B cell (primary cell): ENCODE measurements around the gene RPTOR. TPM values are rescaled to one million over a fixed set of nuclear protein-coding genes. Genes with fewer than 3 reads are reported as not detected.

Experiments
- ATAC-seq: fragments of 200-7000 bp; cut with Tn5 transposase; one replicate; pipeline ENCODE4 v1.10.0; 2021; ENCODE audit warnings: low read depth, mild to moderate bottlenecking, moderate number of reproducible peaks, moderate library complexity
- CTCF ChIA-PET: fragments of 350-600 bp; sonication (Branson Sonifier 250); formaldehyde crosslinking; loops from one replicate; lab custom pipeline; 2021; ENCODE audit warnings: antibody characterized with exemption, inconsistent platforms; lab: Charles Lee
- POLR2A ChIA-PET: fragments of 350-600 bp; sonication (Branson Sonifier 250); formaldehyde crosslinking; loops from one replicate; lab custom pipeline; 2021; ENCODE audit warnings: antibody characterized with exemption; lab: Charles Lee
- DNase-seq: peaks from one replicate; pipeline ENCODE4 v3.0.0; 2013
- H2AFZ ChIP-seq: 2 replicates; pipeline ENCODE4 v1.6.1; 2012; ENCODE audit warnings: mild to moderate bottlenecking, low read depth, low read length; ENCODE audit not compliant: insufficient read depth, poor library complexity, severe bottlenecking
- H3K27ac ChIP-seq, 2 donors: 1 replicate in 1 of 2; 2 replicates in 1 of 2; pipeline ENCODE4 v1.5.1; 2012 to 2013; ENCODE audit warnings: low read length in 2 of 2, mild to moderate bottlenecking in 2 of 2, moderate library complexity in 1 of 2
- H3K27me3 ChIP-seq, 4 experiments: fragments of 200-600 bp in 1 of 4; sonication (generic) in 1 of 4; replicated peaks in 1 of 4; 1 replicate in 2 of 4; 2 replicates in 2 of 4; pipeline versions ENCODE4 v1.6.1 to v1.7.0; 2013 to 2016; ENCODE audit warnings: low read length in 3 of 4, mild to moderate bottlenecking in 2 of 4, mixed read lengths in 1 of 4, moderate library complexity in 1 of 4; ENCODE audit not compliant: insufficient read depth in 4 of 4, control insufficient read depth in 3 of 4; ENCODE audit errors: control extremely low read depth in 1 of 4
- H3K36me3 ChIP-seq, 2 experiments: replicated peaks in 1 of 2; 1 replicate in 1 of 2; 2 replicates in 1 of 2; pipeline versions ENCODE4 v1.6.1 to v1.7.1; 2013; ENCODE audit warnings: low read length in 1 of 2; ENCODE audit not compliant: insufficient read depth in 2 of 2, control insufficient read depth in 1 of 2; ENCODE audit errors: control extremely low read depth in 1 of 2, extremely low read depth in 1 of 2
- H3K4me1 ChIP-seq, 2 donors: fragments of 200-600 bp in 1 of 2; sonication (generic) in 1 of 2; 1 replicate in 1 of 2; 2 replicates in 1 of 2; pipeline versions ENCODE4 v1.5.1 to v1.6.1; 2013 to 2017; ENCODE audit warnings: low read length in 2 of 2; ENCODE audit not compliant: control insufficient read depth in 2 of 2, insufficient read depth in 2 of 2
- H3K4me2 ChIP-seq: replicated peaks from 2 replicates; pipeline ENCODE3; 2012; ENCODE audit warnings: mild to moderate bottlenecking, low read depth, low read length; ENCODE audit not compliant: poor library complexity, severe bottlenecking
- H3K4me3 ChIP-seq, 5 experiments: fragments of 200-600 bp in 1 of 5; sonication (generic) in 1 of 5; 1 replicate in 3 of 5; 2 replicates in 2 of 5; pipeline versions ENCODE4 v1.5.1 to v1.7.0; 2011 to 2016; ENCODE audit warnings: low read length in 4 of 5, mild to moderate bottlenecking in 4 of 5, low read depth in 2 of 5, control low read depth in 1 of 5, moderate library complexity in 1 of 5; ENCODE audit not compliant: insufficient read depth in 1 of 5; ENCODE audit errors: control extremely low read depth in 1 of 5, extremely low read depth in 1 of 5
- H3K79me2 ChIP-seq: fragments of 200-600 bp; sonication (generic); one replicate; pipeline ENCODE4 v1.6.0; 2016; ENCODE audit warnings: low read length; ENCODE audit not compliant: control insufficient read depth, insufficient read depth
- H3K9ac ChIP-seq: fragments of 200-600 bp; sonication (generic); 2 replicates; pipeline ENCODE4 v1.6.1; 2017; ENCODE audit warnings: mild to moderate bottlenecking, low read length, moderate library complexity
- H3K9me3 ChIP-seq, 3 donors: one replicate each; pipeline versions ENCODE4 v1.6.1 to v1.7.1; 2013; ENCODE audit warnings: low read length in 2 of 3; ENCODE audit not compliant: control insufficient read depth in 2 of 3, insufficient read depth in 1 of 3; ENCODE audit errors: control extremely low read depth in 1 of 3
- H4K20me1 ChIP-seq: 2 replicates; pipeline ENCODE4 v1.6.0; 2012; ENCODE audit warnings: mild to moderate bottlenecking, low read length; ENCODE audit not compliant: insufficient read depth, control insufficient read depth, poor library complexity, severe bottlenecking
- H3K27ac Mint-ChIP-seq: one replicate; pipeline ENCODE4 v1.8.0; 2021; ENCODE audit warnings: mixed read lengths
- H3K27me3 Mint-ChIP-seq: one replicate; pipeline ENCODE4 v1.8.0; 2021; ENCODE audit warnings: mixed read lengths
- H3K4me1 Mint-ChIP-seq: one replicate; pipeline ENCODE4 v1.8.0; 2021; ENCODE audit warnings: mixed read lengths
- H3K4me3 Mint-ChIP-seq: one replicate; pipeline ENCODE4 v1.8.0; 2021; ENCODE audit warnings: mixed read lengths
- H3K9me3 Mint-ChIP-seq: one replicate; pipeline ENCODE4 v1.8.0; 2022; ENCODE audit warnings: mixed read lengths; ENCODE audit not compliant: insufficient read depth
- EZH2 ChIP-seq: IDR thresholded peaks from 2 replicates; pipeline ENCODE4 v1.6.1; 2012; ENCODE audit warnings: borderline replicate concordance, low read depth, mild to moderate bottlenecking, moderate library complexity, low read length; ENCODE audit not compliant: insufficient read depth, poor library complexity, severe bottlenecking
- WGBS: methylation state at CpG from one replicate; pipeline ENCODE4 v1.1.5; 2013; ENCODE audit warnings: missing lambda C conversion rate; ENCODE audit not compliant: insufficient coverage; 5-methylcytosine and 5-hydroxymethylcytosine counted together
- intact Hi-C: fragments of 100-400 bp; cut with micrococcal nuclease; formaldehyde crosslinking; loops from one replicate; pipeline ENCODE4 v1.10.0; 2022
- polyA plus RNA-seq: library from polyadenylated mRNA; depleted of rRNA; stranded (reverse); fragments of >200 nt; gene quantifications from 2 replicates; pipeline ENCODE4 v1.2.3, GENCODE V29; 2012
- total RNA-seq, 2 donors: library from RNA; stranded (reverse); fragments of 120-200 nt in 1 of 2; gene quantifications; 1 replicate in 1 of 2; 2 replicates in 1 of 2; pipeline versions ENCODE4 v1.2.3 to v1.2.4, GENCODE V29; 2013 to 2022
- TF ChIP-seq, protein P1 (sequence below): fragments of 200-600 bp; IDR thresholded peaks from one replicate; pipeline ENCODE4 v1.8.0; 2022; ENCODE audit warnings: antibody characterized with exemption, mild to moderate bottlenecking

Gene RPTOR
- total and polyA plus RNA-seq, 2 donors (not counting 1 experiment from before 2014, with no cell fraction given), result 13.4 to 58.8 TPM

DNA sequence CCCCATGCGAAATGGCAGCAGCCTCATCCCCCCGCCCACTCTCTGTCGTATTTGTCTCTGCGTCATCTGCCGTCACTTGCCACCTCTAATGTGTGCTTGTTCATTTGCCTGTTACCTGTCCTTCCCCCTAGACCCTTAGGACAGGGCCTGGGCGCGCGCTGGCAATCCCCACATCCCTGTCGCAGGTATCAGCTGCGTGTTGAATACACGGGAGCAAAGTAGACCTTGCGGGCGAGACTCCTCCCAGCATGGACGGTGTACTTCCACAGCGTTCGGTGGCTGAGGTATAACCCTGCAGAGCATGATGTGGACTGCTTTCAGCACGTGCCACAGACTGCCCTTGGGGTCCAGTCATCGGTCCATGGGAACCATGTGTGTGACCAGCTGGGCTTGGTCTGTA, 276.9 kb downstream of the RPTOR start:
- H3K27me3 ChIP-seq, result no peaks in the 10 kb centered on the region
- H3K79me2 ChIP-seq, result peaks cover 9% of the 10 kb centered on the region
- Mint-ChIP-seq H3K4me1 (no peaks in the 10 kb centered on the region), H3K27ac (no peak overlapping the region), H3K9me3 (no peaks in the 10 kb centered on the region), H3K27me3 (no peaks in the 10 kb centered on the region), H3K4me3 (no peak overlapping the region)
- TF ChIP-seq, protein P1, sequence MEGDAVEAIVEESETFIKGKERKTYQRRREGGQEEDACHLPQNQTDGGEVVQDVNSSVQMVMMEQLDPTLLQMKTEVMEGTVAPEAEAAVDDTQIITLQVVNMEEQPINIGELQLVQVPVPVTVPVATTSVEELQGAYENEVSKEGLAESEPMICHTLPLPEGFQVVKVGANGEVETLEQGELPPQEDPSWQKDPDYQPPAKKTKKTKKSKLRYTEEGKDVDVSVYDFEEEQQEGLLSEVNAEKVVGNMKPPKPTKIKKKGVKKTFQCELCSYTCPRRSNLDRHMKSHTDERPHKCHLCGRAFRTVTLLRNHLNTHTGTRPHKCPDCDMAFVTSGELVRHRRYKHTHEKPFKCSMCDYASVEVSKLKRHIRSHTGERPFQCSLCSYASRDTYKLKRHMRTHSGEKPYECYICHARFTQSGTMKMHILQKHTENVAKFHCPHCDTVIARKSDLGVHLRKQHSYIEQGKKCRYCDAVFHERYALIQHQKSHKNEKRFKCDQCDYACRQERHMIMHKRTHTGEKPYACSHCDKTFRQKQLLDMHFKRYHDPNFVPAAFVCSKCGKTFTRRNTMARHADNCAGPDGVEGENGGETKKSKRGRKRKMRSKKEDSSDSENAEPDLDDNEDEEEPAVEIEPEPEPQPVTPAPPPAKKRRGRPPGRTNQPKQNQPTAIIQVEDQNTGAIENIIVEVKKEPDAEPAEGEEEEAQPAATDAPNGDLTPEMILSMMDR, result no peak
- no peak for TF ChIP-seq EZH2
- intact Hi-C loops, result no loop called here
- H3K27ac ChIP-seq, result no peak overlapping the region
- no peak overlapping the region for H3K4me3 ChIP-seq
- ATAC-seq (no peak), DNase-seq (no peak)
- no peak overlapping the region for H3K9ac ChIP-seq
- CTCF ChIA-PET, result no interaction called here
- H3K4me1 ChIP-seq, result peaks cover under 1% of the 10 kb centered on the region in 2 donors
- WGBS, result over 99% methylated on average over 18 of the region's 18 CpGs
- no peaks in the 10 kb centered on the region for H3K9me3 ChIP-seq
- H3K4me2 ChIP-seq, result no peak overlapping the region
- H2AFZ ChIP-seq, result no peak overlapping the region
- H4K20me1 ChIP-seq, result no peaks in the 10 kb centered on the region
- POLR2A ChIA-PET, result no interaction called here
- H3K36me3 ChIP-seq, result peaks cover 0 to 26% of the 10 kb centered on the region in 2 experiments

GRCh38 chr17:80822021-80822699, 277.5 kb downstream of the RPTOR start:
- Histone ChIP-seq H3K27me3 (no peaks in the 10 kb centered on the region), H2AFZ (no peak overlapping the region), H3K79me2 (peaks cover 3% of the 10 kb centered on the region), H3K4me1 (peaks cover 7% of the 10 kb centered on the region in 2 donors), H3K4me3 (no peak overlapping the region), H3K9me3 (no peaks in the 10 kb centered on the region), H3K4me2 (no peak overlapping the region), H4K20me1 (no peaks in the 10 kb centered on the region), H3K36me3 (peaks cover 0 to 30% of the 10 kb centered on the region in 2 experiments), H3K27ac (no peak overlapping the region), H3K9ac (no peak overlapping the region)
- no peaks in the 10 kb centered on the region for H3K9me3 Mint-ChIP-seq
- ATAC-seq (no peak), DNase-seq (no peak)
- intact Hi-C loops, result no loop called here
- POLR2A ChIA-PET, result no interaction called here
- H3K27ac Mint-ChIP-seq, result no peak overlapping the region
- H3K4me3 Mint-ChIP-seq, result no peak overlapping the region
- no peak for TF ChIP-seq EZH2
- TF ChIP-seq, protein P1, result no peak
- CTCF ChIA-PET, result no interaction called here
- WGBS, result 99% methylated on average over 35 of the region's 36 CpGs
- peaks cover 6% of the 10 kb centered on the region for H3K4me1 Mint-ChIP-seq
- H3K27me3 Mint-ChIP-seq, result no peaks in the 10 kb centered on the region
